ENCODE measurements around the gene CMPK2.

DNA sequence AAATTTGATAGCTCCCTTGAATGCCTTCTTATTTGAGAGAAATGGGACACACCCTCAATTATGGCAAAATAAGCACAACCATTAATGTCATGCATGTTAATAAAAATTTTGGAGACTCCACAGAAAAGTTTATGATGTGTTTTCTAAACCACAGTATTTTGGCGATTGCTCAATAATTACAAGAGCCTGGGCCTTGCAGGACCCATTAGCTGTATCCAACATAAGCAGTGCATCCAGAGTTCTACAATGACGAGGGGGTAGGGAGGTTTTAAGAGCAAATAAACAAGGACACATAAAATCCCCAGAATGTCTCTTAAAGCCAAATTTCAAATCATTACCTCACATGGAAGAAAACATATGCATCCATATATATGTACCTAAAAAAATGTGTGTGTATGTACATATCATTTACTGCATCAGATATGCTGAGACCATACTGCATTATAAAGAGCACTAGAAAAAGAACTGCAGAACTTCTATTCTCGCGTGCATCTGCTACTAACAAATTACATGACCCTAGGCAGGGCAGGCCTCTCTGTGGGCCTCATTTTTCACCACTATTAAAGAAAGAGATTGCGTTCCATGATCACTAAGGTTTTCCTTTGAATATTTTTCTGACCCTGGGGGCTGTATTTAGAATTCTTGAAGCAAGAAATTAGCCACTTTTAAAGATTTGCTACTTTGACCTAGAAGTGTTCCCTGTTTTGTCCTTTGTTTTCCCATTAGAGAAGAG, 38.0 kb downstream of the CMPK2 start:
- TF ChIP-seq ZNF70 (CRISPR knock-in tag; IDR thresholded peaks at IDR 0.05) = no peak
- TF ChIP-seq, protein P1, sequence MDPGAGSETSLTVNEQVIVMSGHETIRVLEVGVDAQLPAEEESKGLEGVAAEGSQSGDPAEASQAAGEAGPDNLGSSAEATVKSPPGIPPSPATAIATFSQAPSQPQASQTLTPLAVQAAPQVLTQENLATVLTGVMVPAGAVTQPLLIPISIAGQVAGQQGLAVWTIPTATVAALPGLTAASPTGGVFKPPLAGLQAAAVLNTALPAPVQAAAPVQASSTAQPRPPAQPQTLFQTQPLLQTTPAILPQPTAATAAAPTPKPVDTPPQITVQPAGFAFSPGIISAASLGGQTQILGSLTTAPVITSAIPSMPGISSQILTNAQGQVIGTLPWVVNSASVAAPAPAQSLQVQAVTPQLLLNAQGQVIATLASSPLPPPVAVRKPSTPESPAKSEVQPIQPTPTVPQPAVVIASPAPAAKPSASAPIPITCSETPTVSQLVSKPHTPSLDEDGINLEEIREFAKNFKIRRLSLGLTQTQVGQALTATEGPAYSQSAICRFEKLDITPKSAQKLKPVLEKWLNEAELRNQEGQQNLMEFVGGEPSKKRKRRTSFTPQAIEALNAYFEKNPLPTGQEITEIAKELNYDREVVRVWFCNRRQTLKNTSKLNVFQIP (CRISPR knock-in tag; IDR thresholded peaks at IDR 0.05; ENCODE audit: borderline replicate concordance, low read depth) = no peak
- no peak for TF ChIP-seq ARNTL (CRISPR knock-in tag; IDR thresholded peaks at IDR 0.05; ENCODE audit: borderline replicate concordance, low read depth)
- TF ChIP-seq, protein P2, sequence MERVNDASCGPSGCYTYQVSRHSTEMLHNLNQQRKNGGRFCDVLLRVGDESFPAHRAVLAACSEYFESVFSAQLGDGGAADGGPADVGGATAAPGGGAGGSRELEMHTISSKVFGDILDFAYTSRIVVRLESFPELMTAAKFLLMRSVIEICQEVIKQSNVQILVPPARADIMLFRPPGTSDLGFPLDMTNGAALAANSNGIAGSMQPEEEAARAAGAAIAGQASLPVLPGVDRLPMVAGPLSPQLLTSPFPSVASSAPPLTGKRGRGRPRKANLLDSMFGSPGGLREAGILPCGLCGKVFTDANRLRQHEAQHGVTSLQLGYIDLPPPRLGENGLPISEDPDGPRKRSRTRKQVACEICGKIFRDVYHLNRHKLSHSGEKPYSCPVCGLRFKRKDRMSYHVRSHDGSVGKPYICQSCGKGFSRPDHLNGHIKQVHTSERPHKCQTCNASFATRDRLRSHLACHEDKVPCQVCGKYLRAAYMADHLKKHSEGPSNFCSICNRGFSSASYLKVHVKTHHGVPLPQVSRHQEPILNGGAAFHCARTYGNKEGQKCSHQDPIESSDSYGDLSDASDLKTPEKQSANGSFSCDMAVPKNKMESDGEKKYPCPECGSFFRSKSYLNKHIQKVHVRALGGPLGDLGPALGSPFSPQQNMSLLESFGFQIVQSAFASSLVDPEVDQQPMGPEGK (CRISPR knock-in tag; IDR thresholded peaks at IDR 0.05; ENCODE audit: borderline replicate concordance) = no peak
- no peak for TF ChIP-seq ISL1 (CRISPR knock-in tag; IDR thresholded peaks at IDR 0.05)
- TF ChIP-seq BACH2 (CRISPR knock-in tag; IDR thresholded peaks at IDR 0.05; ENCODE audit: borderline replicate concordance) = no peak
- no peak for TF ChIP-seq ZFP3 (CRISPR knock-in tag; IDR thresholded peaks at IDR 0.05)
- TF ChIP-seq TCF4 (CRISPR knock-in tag; IDR thresholded peaks at IDR 0.05; ENCODE audit: borderline replicate concordance) = no peak
- TF ChIP-seq CREB5 (CRISPR knock-in tag; IDR thresholded peaks at IDR 0.05; ENCODE audit: low read depth) = no peak
- TF ChIP-seq ZFP30 (CRISPR knock-in tag; IDR thresholded peaks at IDR 0.05) = no peak
- no peak for TF ChIP-seq ZNF8 (CRISPR knock-in tag; IDR thresholded peaks at IDR 0.05)
- peak; percentile 45; the same call in 1 of the 2 replicates for TF ChIP-seq CSDC2 (CRISPR knock-in tag; IDR thresholded peaks at IDR 0.05)
- no peak for TF ChIP-seq ZNF565 (CRISPR knock-in tag; conservative IDR thresholded peaks at IDR 0.05; ENCODE audit: low read depth)
- TF ChIP-seq RARB (CRISPR knock-in tag; IDR thresholded peaks at IDR 0.05) = no peak
